CMK (cell line): ENCODE measurements around the gene BCR.
"Not testable (repeated sequence)": the region's sequence is repeated elsewhere in the genome, so short reads cannot be mapped to it uniquely, and the experiment has no call there.

Source experiments
- DNase-seq: peaks from one replicate; pipeline ENCODE4 v3.0.0-alpha.2; 2010; ENCODE audit warnings: low read depth

BCR gene

DNA sequence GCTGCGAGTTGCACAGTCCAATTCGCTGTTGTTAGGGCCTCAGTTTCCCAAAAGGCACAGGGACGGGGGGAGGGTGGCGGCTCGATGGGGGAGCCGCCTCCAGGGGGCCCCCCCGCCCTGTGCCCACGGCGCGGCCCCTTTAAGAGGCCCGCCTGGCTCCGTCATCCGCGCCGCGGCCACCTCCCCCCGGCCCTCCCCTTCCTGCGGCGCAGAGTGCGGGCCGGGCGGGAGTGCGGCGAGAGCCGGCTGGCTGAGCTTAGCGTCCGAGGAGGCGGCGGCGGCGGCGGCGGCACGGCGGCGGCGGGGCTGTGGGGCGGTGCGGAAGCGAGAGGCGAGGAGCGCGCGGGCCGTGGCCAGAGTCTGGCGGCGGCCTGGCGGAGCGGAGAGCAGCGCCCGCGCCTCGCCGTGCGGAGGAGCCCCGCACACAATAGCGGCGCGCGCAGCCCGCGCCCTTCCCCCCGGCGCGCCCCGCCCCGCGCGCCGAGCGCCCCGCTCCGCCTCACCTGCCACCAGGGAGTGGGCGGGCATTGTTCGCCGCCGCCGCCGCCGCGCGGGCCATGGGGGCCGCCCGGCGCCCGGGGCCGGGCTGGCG is at the start of gene BCR:
BCR (plus strand) TSS at position 209 of the 592 bp plus-strand sequence. CDS start 452 bp downstream, outside the sequence.
- no peak for DNase-seq

DNA sequence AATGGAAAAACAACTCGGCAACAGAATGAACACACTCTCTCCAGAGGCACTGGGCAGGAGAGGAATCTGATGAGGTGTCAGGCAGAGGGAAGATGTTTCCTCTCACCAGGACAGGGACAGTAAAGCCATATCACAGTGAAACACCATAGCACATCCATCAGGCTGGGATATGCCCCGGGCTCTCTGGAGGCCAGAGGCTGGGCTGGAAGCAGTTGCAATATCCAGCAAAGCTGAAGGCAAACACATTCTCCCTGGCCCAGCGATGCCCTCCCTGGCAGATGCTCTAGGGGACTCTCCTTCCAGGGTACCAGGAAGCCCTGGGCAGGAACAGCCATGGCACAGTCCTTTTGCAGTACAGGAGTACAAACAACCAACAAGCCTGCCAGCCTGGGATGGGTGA is 49.6 kb upstream of the BCR start:
- no peak for DNase-seq

DNA sequence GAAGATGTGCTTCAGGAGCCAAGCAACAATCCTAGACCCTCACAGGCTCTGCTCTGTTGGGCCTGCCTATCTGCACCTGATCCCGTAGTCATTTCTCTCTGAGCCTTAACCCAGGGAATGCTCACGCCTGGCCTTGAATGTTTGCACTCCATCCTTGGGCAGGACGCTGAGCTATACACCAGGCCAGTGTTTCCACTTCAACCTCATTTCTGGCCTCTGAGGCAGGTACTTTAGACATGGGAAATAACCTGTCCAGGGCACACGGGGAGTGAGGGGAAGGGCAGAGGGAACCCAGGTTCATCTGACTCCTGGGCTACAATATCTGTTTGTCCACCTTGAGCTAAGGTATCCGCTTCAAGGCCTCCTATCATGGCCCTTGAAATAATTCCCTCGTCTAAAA is 48.4 kb upstream of the BCR start:
- no peak for DNase-seq

DNA sequence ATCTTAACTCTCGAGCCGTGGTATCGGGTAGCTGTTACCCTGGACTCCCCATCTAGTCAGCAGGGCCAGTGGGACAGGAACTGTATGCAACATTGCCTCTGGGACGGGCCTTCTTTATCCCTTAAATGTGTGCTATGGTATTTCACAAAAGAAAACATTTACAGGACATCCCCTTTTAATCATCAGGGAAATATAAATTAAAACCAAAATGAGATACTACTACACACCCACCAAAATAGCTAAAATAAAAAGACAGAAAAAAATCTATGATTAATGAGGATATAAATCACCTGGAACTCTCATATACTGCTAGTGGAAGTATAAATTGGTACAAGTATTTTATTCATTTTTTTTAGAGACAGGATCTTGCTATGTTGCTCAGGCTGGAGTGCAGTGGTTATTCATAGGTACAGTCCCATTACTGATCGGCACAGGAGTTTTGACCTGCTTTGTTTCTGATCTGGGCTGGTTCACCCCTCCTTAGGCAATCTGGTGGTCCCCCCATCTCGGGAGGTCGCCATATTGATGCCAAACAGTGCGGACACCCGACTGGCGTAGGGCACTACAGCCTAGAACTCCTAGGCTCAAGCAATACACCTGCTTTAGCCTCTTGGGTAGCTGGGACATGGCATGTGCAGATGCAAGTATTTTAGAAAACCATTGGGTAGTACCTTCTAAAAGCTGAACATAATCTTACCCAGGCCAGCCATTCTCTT is 47.8 kb upstream of the BCR start:
- DNase-seq, result no peak

DNA sequence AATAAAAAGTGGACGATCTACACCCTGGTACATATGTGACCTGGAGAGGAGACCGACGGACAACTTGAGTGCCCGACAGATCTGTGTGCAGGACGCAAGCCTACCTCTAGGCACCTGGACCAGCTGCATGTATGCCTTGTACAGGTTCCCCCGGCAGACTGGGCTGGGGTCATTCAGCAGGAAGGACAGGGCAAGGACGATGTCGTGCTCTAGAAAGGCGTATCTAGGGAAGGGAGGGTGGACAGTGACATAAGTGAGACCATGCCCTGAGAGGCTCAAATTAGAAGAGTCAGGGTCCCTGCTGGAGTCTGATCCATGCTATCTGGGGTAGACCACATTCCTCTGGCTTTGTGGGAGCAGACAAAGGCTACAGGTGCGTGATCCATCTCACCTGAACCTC is 46.4 kb upstream of the BCR start:
- no peak for DNase-seq

DNA sequence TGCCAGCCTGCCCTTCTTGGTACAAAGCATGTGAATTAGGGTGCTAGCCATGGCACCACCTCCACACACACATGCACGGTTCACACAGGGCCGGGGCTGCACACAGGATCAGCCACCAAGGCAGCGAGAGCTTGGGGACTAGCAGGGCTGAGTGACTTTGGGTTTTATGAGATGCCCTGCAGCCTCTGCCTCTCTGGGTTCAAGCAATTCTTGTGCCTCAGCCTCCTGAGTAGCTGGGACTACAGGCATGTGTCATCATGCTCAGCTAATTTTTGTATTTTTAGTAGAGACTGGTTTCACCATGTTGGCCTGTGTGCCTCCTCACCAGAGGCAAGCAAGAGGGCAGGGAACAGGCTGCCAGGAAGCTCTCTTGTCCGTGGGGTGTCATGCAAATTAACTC is 43.3 kb upstream of the BCR start:
- not testable (repeated sequence) for DNase-seq

DNA sequence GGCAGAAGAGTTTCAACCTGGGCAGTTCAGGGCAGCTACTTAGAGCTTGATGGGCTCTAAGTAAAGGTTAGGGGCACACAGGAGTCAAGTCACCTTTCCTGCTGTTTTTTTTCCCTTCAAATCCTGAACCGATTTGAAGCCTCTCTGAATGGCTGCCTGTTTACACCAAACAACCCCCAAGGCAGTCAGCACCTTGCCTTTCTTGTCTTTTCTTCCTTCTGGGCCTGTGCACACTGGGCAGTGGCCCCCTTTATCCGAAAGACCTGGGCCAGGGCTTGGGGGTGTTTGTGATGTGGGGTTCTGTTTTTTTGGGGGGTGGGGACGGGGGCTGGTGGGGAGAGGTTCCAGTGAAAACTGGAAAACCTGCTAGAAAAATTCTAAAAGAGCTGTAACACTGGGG is 42.8 kb upstream of the BCR start:
- DNase-seq, result no peak

DNA sequence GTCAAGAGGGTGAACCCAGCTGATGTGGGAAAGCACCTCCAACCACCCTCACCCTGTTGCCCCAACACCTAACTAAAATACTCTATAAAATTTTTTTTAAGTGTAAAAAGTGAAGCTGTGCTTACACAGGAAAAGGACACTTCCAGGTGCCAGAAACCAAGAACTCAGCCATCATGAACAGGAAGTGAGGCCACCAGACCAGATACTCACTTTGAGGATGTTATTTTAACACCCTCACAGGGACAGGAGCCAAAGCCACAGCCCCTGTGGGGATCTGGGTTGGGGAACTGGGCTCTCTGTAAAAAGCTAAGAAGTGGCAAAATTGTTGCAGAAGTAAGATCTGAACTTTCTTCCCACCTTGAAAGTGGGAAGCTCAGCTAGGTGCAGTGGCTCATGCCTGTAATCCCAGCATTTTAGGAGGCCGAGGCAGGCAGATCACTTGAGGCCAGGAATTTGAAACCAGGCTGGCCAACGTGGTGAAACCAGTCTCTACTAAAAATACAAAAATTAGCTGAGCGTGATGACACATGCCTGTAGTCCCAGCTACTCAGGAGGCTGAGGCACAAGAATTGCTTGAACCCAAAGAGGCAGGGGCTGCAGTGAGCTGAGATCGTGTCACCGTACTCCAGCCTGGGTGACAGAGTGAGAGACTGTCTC is 42.3 kb upstream of the BCR start:
- DNase-seq, result no peak

DNA sequence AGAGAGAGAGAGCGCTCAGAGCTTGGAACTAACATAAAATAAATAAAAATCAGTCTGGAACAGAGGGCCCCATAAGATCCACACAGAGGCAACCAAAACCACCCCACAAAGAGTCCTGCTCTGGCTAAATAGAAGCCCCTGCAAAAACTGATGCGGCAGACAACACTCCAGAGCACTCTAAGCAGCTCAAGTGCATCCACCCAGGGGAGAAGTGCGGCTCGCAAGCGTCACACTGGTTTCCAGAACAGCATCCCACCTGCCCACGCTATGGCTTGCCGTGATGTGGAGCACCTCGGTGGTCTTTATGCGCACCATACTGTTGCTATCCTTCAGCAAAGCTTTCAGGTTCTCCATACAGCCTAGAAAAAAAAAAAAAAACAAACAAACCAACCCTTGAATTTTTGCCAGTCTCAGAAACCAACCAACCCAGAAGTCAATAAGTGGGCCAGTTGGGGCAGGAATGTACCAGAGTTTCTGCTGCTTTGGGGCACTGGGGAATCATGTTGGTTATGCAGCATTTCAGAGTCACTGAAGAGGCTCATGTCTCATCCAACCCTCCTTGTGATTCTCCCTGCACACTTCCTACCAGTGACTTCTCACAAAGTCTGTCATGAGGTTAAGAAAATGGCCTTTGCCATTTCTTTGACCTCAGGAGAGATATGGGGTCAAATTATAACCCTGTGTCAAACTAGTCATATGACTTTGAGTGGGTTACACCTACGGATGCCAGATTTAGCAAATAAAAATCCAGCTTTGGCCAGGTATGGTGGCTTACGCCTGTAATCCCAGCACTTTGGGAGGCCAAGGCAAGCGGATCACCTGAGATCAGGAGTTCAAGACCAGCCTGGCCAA is 41.5 kb upstream of the BCR start:
- DNase-seq, result no peak

DNA sequence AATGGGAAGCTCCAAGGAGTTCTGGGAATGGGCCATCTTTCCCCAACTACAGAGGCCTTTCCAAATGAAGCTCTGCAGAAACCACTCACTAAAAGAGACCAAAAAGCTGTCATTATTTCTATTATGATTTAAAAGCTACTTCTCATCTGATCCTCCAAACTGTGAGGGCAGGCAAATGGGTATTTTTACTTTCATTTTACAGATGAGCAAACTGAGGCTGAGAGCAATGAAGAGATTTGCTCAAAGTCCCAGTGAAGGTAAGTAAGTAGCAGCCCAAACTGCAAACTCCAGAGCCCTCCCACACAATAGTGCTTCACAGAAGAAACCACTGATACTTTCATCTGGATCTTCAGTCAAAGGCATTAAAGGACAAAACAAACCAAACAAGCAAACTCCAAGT is 39.9 kb upstream of the BCR start:
- no peak for DNase-seq

DNA sequence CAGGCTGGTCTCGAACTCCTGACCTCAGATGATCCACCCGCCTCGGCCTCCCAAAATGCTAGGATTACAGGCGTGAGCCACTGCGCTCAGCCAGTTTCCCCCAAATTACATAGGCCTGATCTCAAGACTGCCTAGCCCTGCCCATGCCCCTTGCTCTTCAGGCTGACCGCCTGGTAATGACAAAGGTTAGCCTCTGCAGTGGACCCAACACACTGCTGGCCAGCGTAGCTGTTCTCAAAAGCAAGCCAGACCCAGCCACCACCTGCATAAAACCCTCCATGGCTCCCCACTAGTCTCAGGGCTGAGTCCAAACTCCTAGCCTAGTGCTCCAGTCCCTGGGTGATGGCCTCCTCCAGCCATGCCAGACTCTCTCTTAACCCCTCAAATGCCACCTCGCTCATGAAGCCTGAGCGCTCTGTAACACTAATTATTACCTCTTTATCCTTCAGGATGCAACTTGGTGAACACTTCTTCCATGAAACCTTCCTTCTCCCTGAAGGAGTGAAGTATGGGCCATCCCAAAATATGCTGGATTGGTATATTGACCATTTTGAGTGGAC is 37.7 kb upstream of the BCR start:
- DNase-seq, result no peak

DNA sequence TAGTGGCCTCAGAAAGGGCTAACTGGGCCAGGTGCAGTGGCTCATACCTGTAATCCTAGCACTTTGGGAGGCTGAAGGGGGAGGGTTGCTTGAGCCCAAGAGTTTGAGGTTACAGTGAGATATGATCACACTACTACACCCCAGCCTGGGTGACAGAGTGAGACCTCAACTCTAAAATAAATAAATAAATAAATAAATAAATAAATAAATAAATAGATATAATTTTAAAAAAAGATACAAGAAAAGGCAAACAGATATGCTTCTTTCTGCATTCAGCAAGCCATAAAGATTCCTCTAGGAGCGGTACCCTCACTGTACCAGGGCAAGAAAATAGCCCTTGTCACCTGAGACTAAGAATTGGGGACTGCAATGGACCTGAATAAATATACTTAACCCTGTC is 37.2 kb upstream of the BCR start:
- DNase-seq, result no peak

DNA sequence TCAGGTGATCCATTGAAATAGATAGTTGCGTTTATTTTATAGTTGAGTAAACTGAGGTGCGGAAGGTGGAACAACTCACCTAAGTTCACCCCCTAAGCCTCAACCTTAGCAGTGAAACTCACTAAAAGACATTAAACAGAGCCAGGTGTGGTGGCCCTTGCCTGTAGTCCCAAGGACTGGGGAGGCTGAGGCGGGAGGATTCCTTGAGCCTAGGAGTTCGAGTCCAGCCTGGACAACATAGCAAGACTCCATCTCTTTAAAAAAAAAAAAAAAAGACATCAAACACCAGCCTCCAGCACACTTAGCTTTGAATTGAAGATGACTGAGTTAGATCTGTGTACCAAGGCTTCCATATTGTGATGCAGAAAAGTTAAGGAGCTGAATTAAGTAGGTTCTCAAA is 35.9 kb upstream of the BCR start:
- DNase-seq, result no peak

DNA sequence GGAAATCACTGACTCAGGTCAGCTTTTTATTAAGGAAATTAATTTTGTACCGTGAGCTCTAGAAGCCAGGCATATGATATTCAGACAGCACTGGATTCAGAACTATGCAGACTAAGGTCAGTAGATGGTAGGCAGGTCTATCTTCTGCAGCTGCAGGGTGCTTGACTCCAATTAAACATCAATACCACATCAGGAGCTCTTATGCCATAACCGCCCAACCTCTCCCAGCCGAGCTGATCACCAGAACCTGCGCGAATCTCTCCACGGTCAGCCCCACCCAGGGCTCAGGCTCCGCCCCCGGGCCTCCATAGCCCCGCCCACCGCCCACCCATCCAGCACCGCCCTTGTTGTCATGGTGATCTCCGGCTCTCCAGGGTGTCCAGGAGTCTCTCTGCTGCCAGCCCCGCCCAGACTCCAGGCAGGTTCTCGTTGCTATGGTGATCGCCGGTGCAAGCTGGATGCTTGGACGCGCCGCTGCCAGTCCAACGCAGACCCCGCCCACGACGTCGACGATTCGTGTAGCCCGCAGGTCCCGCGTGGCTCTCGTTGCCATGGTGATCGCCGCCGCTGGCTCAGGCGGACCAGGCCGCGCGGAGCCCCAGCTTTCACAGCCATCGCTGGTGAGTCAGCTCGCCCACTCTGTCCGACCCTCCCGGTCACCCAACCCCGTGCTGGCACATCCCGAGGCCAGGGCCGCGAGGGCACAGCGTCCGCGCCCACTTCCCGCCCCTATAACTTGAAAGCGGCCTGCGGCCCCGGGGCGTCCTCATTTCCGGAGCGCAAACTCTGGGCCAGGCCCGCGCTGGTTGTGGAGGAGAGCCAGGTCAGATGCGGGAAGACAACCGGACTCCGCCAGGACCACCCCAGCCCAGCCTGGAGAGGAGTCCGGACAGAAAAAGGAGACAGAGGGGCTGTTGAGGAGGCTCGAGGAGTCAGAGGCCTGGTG is 35.1 kb upstream of the BCR start, which contains the start of gene RAB36:
RAB36 (plus strand) TSS at position 546 of the 946 bp plus-strand sequence. CDS start 1,140 bp downstream, outside the sequence.
- DNase-seq, result no peak

DNA sequence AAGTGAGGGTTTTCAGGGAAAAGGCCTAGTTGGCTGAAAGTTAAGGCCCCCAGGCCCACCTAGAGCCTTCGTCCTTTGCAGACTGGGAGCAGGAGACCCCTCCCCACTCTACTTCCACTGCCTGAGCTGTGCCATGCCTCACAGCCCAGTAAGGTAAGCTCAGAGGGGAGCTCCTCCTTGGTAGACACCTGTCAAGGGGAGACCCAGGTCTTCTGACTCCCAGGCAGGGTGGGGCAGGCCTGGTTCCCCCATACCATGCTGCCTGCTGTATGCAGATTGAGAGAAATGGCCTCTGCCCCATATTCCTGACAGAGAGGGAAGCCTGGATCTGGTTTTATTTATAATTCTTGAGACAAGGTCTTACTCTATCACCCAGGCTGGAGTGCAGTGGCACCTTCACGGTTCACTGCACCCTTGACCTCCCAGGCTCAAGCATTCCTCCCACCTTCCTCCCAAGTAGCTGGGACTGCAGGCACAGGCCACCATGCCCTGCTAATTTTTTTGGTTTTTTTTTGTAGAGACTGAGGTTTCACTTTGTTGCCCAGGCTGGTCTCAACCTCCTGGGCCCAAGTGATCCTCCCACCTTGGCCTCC is 34.3 kb upstream of the BCR start:
- DNase-seq, result no peak

DNA sequence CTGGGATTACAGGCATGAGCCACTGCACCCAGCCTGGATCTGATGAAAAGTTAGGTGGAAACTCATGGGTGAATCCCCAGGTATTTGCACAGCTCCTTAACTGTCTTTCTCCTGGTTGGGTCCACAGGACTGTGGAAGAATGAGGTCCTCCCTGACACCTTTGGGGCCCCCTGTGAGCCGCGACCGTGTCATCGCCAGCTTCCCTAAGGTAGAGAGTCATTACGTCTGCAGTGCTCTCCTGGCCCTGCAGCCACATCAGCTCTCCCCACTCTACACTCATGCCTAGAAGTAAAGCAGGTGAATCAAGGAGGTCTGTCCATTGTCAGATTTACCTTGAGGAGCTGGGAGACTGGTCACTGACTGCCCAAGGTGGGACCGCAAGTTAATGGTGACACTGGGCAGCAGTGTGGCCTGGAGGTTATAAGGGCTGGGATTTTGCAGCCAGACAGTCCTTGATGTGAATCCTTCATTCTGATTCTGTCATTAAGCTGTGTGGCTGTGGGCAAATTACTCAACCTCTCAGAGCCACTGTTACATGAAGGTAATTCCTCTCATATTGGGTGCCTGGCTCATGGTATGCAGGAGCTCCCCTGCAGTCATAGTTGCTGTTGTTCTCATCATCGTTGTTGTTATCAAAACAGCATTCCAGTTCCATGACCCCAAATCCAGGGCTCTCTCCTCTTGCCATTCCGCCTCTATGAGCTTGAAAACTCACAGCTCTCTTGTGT is 33.7 kb upstream of the BCR start:
- DNase-seq, result no peak

DNA sequence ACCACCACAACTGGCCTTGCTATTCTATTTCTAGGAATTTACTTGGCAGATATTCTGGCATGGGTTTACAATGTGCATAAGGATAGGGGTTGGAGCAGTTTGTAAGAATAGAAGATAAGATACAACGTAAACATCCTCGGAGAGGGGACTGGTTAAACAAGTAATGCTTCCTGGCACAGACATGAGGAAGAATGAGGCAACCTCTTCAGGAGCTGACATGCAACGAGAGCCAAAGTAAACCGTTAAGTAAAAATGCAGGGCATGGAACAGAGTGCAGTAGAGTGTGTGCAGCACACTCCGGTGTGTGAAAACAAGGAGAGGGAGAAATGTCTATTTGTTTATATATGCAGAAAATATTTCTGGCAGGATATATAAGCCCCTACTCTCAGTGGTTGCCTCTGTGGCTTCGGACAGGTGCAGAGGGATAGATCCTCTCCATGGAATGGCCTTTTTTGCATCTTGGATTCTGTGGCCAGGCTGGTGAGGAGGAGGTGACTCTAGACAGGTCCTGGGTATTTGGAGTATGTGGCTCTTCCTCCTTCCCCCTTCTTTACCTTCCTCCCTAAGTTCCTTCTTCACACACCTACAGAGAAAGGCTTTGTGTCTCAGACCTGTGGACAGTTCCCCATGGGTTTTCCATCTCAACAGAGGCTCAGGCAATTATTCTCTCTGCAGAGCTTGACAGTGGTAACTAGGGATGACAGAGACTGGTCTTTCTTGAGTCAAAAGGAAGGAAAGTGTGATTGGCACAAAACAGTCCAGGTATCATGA is 32.5 kb upstream of the BCR start:
- no peak for DNase-seq

DNA sequence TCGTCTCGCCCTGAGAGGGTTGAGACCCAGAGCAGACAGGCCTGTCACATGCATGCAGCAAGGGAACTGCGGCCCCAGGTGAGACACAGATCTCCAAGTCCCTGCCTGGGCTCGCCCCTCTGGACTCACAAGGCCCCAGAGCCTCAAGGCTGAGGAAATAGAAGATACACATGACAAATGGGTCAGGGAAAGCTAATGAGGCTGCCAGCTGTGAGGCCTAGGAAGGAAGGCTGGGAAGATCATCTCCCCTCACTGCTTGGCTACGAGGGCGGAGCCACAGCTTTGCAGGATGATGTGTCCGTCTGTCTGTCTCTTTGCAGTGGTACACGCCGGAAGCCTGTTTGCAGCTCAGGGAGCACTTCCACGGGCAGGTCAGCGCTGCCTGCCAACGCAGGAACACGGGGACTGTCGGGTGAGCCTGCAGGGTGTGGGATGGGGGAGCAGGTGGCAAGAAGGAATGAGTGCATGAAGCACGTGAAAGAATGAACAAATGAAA is 30.5 kb upstream of the BCR start:
- no peak for DNase-seq

DNA sequence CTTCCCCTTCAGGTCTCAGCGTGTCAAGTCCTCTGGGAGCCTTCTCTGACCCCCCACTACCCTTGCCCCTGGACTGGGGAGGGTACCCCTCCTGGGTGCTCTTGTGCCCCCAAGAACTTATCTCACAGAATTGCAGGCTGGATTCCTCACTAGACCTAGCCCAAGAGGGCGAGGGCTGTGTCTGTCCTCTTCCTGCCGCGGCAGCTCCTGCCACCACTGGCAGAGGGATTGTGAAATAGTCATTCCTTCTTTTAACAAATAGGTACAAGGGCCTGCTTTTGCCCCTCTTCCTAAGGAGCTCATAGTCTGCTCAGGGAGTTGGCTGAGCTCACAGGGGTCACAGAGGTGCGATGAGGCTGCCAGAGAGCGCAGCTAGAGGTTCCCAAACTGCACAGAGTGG is 29.5 kb upstream of the BCR start:
- DNase-seq, result no peak
